Naive thymus-derived CD4-positive, alpha-beta T cell (primary cell): Measurements from ENCODE around the gene LARGE1. TPM values are rescaled to one million over a fixed set of nuclear protein-coding genes. Genes with fewer than 3 reads are reported as not detected.

Experiments
- ATAC-seq: fragments of 150-1000 bp; cut with Tn5 transposase; 2 replicates; pipeline ENCODE4 v1.10.0; 2021; ENCODE audit warnings: mild to moderate bottlenecking, moderate library complexity
- CTCF ChIA-PET: fragments of 350-600 bp; sonication (Branson Sonifier 250); formaldehyde crosslinking; loops from one replicate; lab custom pipeline; 2021; ENCODE audit warnings: antibody characterized with exemption; lab: Charles Lee
- POLR2A ChIA-PET: fragments of 350-600 bp; sonication (Branson Sonifier 250); formaldehyde crosslinking; loops from one replicate; lab custom pipeline; 2021; ENCODE audit warnings: antibody characterized with exemption, inconsistent platforms; lab: Charles Lee
- DNase-seq, 9 donors: peaks; one replicate each; pipeline versions ENCODE4 v3.0.0 to v3.0.0-alpha.2; 2020 to 2022; ENCODE audit warnings: mixed read lengths in 1 of 9
- H3K27ac ChIP-seq: one replicate; pipeline ENCODE4 v1.7.0; 2013; ENCODE audit warnings: mild to moderate bottlenecking, low read depth, low read length, moderate library complexity
- H3K27me3 ChIP-seq, 2 donors: one replicate each; pipeline ENCODE4 v1.7.0; 2013; ENCODE audit warnings: low read length in 2 of 2, mild to moderate bottlenecking in 2 of 2, moderate library complexity in 2 of 2; ENCODE audit not compliant: control insufficient read depth in 2 of 2, insufficient read depth in 2 of 2
- H3K36me3 ChIP-seq, 3 experiments: 1 replicate in 2 of 3; 2 replicates in 1 of 3; pipeline ENCODE4 v1.7.0; 2013; ENCODE audit warnings: low read length in 3 of 3, mild to moderate bottlenecking in 3 of 3, moderate library complexity in 1 of 3; ENCODE audit not compliant: insufficient read depth in 3 of 3, control insufficient read depth in 2 of 3
- H3K4me1 ChIP-seq, 2 donors: one replicate each; pipeline ENCODE4 v1.7.0; 2013; ENCODE audit warnings: low read length in 2 of 2, mild to moderate bottlenecking in 2 of 2, moderate library complexity in 1 of 2; ENCODE audit not compliant: control insufficient read depth in 2 of 2, insufficient read depth in 2 of 2
- H3K4me3 ChIP-seq: 2 replicates; pipeline ENCODE4 v1.7.0; 2013; ENCODE audit warnings: mild to moderate bottlenecking, low read length
- H3K9me3 ChIP-seq, 3 experiments: 1 replicate in 2 of 3; 2 replicates in 1 of 3; pipeline ENCODE4 v1.7.0; 2013; ENCODE audit warnings: low read length in 3 of 3; ENCODE audit not compliant: control insufficient read depth in 2 of 3
- H3K27ac Mint-ChIP-seq, 9 donors: one replicate each; pipeline ENCODE4 v1.8.0; 2020 to 2022; ENCODE audit warnings: mixed read lengths in 9 of 9, mild to moderate bottlenecking in 8 of 9, moderate library complexity in 5 of 9, inconsistent platforms in 2 of 9
- H3K27me3 Mint-ChIP-seq, 5 donors: one replicate each; pipeline ENCODE4 v1.8.0; 2021 to 2022; ENCODE audit warnings: mixed read lengths in 5 of 5, mild to moderate bottlenecking in 1 of 5
- H3K36me3 Mint-ChIP-seq, 5 donors: one replicate each; pipeline ENCODE4 v1.8.0; 2020 to 2022; ENCODE audit warnings: mixed read lengths in 5 of 5, mild to moderate bottlenecking in 3 of 5, inconsistent platforms in 1 of 5
- H3K4me1 Mint-ChIP-seq, 7 donors: one replicate each; pipeline ENCODE4 v1.8.0; 2020 to 2022; ENCODE audit warnings: mixed read lengths in 7 of 7, mild to moderate bottlenecking in 3 of 7, inconsistent platforms in 1 of 7
- H3K4me3 Mint-ChIP-seq, 10 donors: one replicate each; pipeline ENCODE4 v1.8.0; 2020 to 2022; ENCODE audit warnings: mild to moderate bottlenecking in 10 of 10, mixed read lengths in 10 of 10, moderate library complexity in 6 of 10, inconsistent platforms in 2 of 10
- H3K9me3 Mint-ChIP-seq, 11 donors: one replicate each; pipeline ENCODE4 v1.8.0; 2020 to 2022; ENCODE audit warnings: mixed read lengths in 11 of 11, mild to moderate bottlenecking in 4 of 11, inconsistent platforms in 1 of 11, moderate library complexity in 1 of 11
- intact Hi-C, 2 donors: fragments of 100-400 bp; cut with micrococcal nuclease; formaldehyde crosslinking; loops; one replicate each; pipeline ENCODE4 v1.15.1; 2023
- polyA plus RNA-seq, 2 donors: library from polyadenylated mRNA; unstranded; fragments of 300-500 nt; fragmentation: Illumina TruSeq; gene quantifications; one replicate each; pipeline ENCODE4 v1.2.3, GENCODE V29; 2021
- total RNA-seq, 6 experiments: library from RNA in 5 of 6; stranded (reverse) in 5 of 6; gene quantifications; 1 replicate in 5 of 6; 2 replicates in 1 of 6; pipeline ENCODE4 v1.2.3 and lab custom pipeline; 2021 to 2026

LARGE1 gene
- total and polyA plus RNA-seq, 7 experiments from 2014 or later: 2.3 to 4.8 (median 3.0) TPM; not detected in 3

- Mint-ChIP-seq H3K9me3 (peaks cover 0 to 17% (median 6%) of the 10 kb centered on the region in 11 donors), H3K27ac (no peak overlapping the region), H3K27me3 (peaks cover 0 to 17% (median 9%) of the 10 kb centered on the region in 5 donors), H3K4me1 (no peaks in the 10 kb centered on the region), H3K4me3 (no peak overlapping the region), H3K36me3 (no peaks in the 10 kb centered on the region)
- H3K27ac ChIP-seq: no peak overlapping the region
- DNase-seq: no peak
- H3K36me3 ChIP-seq: no peaks in the 10 kb centered on the region
- H3K4me1 ChIP-seq: no peaks in the 10 kb centered on the region
- peaks cover 0 to 7% (median 0%) of the 10 kb centered on the region in 3 experiments for H3K9me3 ChIP-seq
- POLR2A ChIA-PET: no interaction called here
- no peaks in the 10 kb centered on the region for H3K27me3 ChIP-seq
- CTCF ChIA-PET: no interaction called here
- no peak for ATAC-seq
- intact Hi-C loops: no loop called here
- H3K4me3 ChIP-seq: no peak overlapping the region
Measured at GRCh38 chr22:33940741-33941140, 20.5 kb upstream of the LARGE1 start.

GRCh38 chr22:33932997-33933396, 12.7 kb upstream of the LARGE1 start:
- Histone ChIP-seq H3K27ac (no peak overlapping the region), H3K36me3 (no peaks in the 10 kb centered on the region), H3K9me3 (no peaks in the 10 kb centered on the region), H3K27me3 (no peaks in the 10 kb centered on the region), H3K4me3 (no peak overlapping the region), H3K4me1 (no peaks in the 10 kb centered on the region)
- intact Hi-C loops: no loop called here
- Mint-ChIP-seq H3K36me3 (no peaks in the 10 kb centered on the region), H3K4me1 (no peaks in the 10 kb centered on the region), H3K4me3 (no peak overlapping the region), H3K9me3 (peaks cover 0 to 24% (median 3%) of the 10 kb centered on the region in 11 donors), H3K27me3 (peaks cover 0 to 35% (median 14%) of the 10 kb centered on the region in 5 donors), H3K27ac (no peak overlapping the region)
- DNase-seq (no peak), ATAC-seq (no peak)
- ChIA-PET CTCF (no interaction called here), POLR2A (no interaction called here)

- H3K36me3 Mint-ChIP-seq: no peaks in the 10 kb centered on the region
- H3K4me3 Mint-ChIP-seq: no peak overlapping the region
- intact Hi-C loops: no loop called here
Measured at GRCh38 chr22:33931406-33931805, 11.1 kb upstream of the LARGE1 start.

GRCh38 chr22:33927752-33928151, 7.5 kb upstream of the LARGE1 start:
- H3K36me3 ChIP-seq: no peaks in the 10 kb centered on the region
- no peak overlapping the region for H3K27ac ChIP-seq
- Mint-ChIP-seq H3K36me3 (peaks cover 0 to 8% (median 0%) of the 10 kb centered on the region in 5 donors), H3K27ac (no peak overlapping the region), H3K4me1 (peaks cover 2 to 10% (median 5%) of the 10 kb centered on the region in 7 donors), H3K27me3 (peaks cover 18 to 58% (median 47%) of the 10 kb centered on the region in 5 donors), H3K4me3 (no peak overlapping the region), H3K9me3 (peaks cover 0 to 10% (median 4%) of the 10 kb centered on the region in 11 donors)
- no peaks in the 10 kb centered on the region for H3K9me3 ChIP-seq
- no peak overlapping the region for H3K4me3 ChIP-seq
- no peak for DNase-seq
- H3K4me1 ChIP-seq: peaks cover 0 to 6% of the 10 kb centered on the region in 2 donors
- intact Hi-C loops: no loop called here
- ChIA-PET CTCF (no interaction called here), POLR2A (no interaction called here)
- no peak for ATAC-seq
- H3K27me3 ChIP-seq: no peaks in the 10 kb centered on the region

More at GRCh38 chr22:33931406-33931805, 11.1 kb upstream of the LARGE1 start:
- DNase-seq: no peak
- no peaks in the 10 kb centered on the region for H3K36me3 ChIP-seq
- no peak for ATAC-seq
- no peak overlapping the region for H3K27ac Mint-ChIP-seq
- no peaks in the 10 kb centered on the region for H3K9me3 ChIP-seq
- no peaks in the 10 kb centered on the region for H3K4me1 Mint-ChIP-seq
- ChIA-PET CTCF (no interaction called here), POLR2A (no interaction called here)
- H3K27me3 ChIP-seq: no peaks in the 10 kb centered on the region
- H3K9me3 Mint-ChIP-seq: peaks cover 0 to 18% (median 4%) of the 10 kb centered on the region in 11 donors
- no peaks in the 10 kb centered on the region for H3K4me1 ChIP-seq
- H3K4me3 ChIP-seq: no peak overlapping the region
- H3K27me3 Mint-ChIP-seq: peaks cover 0 to 29% (median 21%) of the 10 kb centered on the region in 5 donors
- H3K27ac ChIP-seq: no peak overlapping the region

- peaks cover 0 to 10% (median 2%) of the 10 kb centered on the region in 11 donors for H3K9me3 Mint-ChIP-seq
- CTCF ChIA-PET: no interaction called here
- Histone ChIP-seq H3K4me3 (no peak overlapping the region), H3K36me3 (no peaks in the 10 kb centered on the region), H3K4me1 (peaks cover 0 to 7% of the 10 kb centered on the region in 2 donors), H3K27ac (no peak overlapping the region), H3K9me3 (no peaks in the 10 kb centered on the region), H3K27me3 (no peaks in the 10 kb centered on the region)
- DNase-seq (no peak), ATAC-seq (no peak)
- no peak overlapping the region for H3K4me3 Mint-ChIP-seq
- H3K36me3 Mint-ChIP-seq: peaks cover 0 to 10% (median 0%) of the 10 kb centered on the region in 5 donors
- H3K27ac Mint-ChIP-seq: no peak overlapping the region
- peaks cover 6 to 20% (median 15%) of the 10 kb centered on the region in 7 donors for H3K4me1 Mint-ChIP-seq
- POLR2A ChIA-PET: no interaction called here
- H3K27me3 Mint-ChIP-seq: peaks cover 29 to 58% (median 44%) of the 10 kb centered on the region in 5 donors
- intact Hi-C loops: no loop called here
Measured at GRCh38 chr22:33925194-33925593, 4.9 kb upstream of the LARGE1 start.

- ATAC-seq (no peak), DNase-seq (no peak)
- intact Hi-C loops: loop anchor here in 1 of 2 donors (1.0 kb wide), 1 partner anchor 188 kb away; no protein-coding TSS in a partner anchor
- Histone ChIP-seq H3K27ac (no peak overlapping the region), H3K9me3 (no peaks in the 10 kb centered on the region), H3K4me1 (peaks cover 0 to 14% of the 10 kb centered on the region in 2 donors), H3K36me3 (no peaks in the 10 kb centered on the region), H3K4me3 (no peak overlapping the region), H3K27me3 (peaks cover under 1 to 3% of the 10 kb centered on the region in 2 donors)
- H3K4me3 Mint-ChIP-seq: peak overlapping the region in 6 of 10 donors; percentile 23 to 93 (median 80)
- ChIA-PET CTCF (interaction anchor here (0.6 to 0.7 kb wide), 2 partner anchors 14 to 187 kb away, joined by 3 read pairs; no protein-coding TSS in a partner anchor), POLR2A (no interaction called here)
- H3K4me1 Mint-ChIP-seq: peaks cover 9 to 28% (median 21%) of the 10 kb centered on the region in 7 donors
- H3K9me3 Mint-ChIP-seq: peaks cover 0 to 8% (median 0%) of the 10 kb centered on the region in 11 donors
- peaks cover 38 to 60% (median 44%) of the 10 kb centered on the region in 5 donors for H3K27me3 Mint-ChIP-seq
- H3K36me3 Mint-ChIP-seq: peaks cover 0 to 10% (median 0%) of the 10 kb centered on the region in 5 donors
- no peak overlapping the region for H3K27ac Mint-ChIP-seq
Measured at GRCh38 chr22:33923660-33924246, 3.5 kb upstream of the LARGE1 start.
